GM12874 (cell line): ENCODE data around the gene EEF2.

ENCODE experiments used
- CTCF ChIP-seq: IDR thresholded peaks from 2 replicates; pipeline ENCODE4 v1.5.1; 2011; ENCODE audit warnings: low read depth, mild to moderate bottlenecking, control low read depth, low read length, moderate library complexity; ENCODE audit not compliant: insufficient read depth

Gene EEF2

GRCh38 chr19:3984908-3985642, at the start of gene EEF2:
Gene EEF2 (minus strand): TSS chr19:3985463. CDS start chr19:3985380, 83 bp downstream.
- no peak for TF ChIP-seq CTCF

DNA sequence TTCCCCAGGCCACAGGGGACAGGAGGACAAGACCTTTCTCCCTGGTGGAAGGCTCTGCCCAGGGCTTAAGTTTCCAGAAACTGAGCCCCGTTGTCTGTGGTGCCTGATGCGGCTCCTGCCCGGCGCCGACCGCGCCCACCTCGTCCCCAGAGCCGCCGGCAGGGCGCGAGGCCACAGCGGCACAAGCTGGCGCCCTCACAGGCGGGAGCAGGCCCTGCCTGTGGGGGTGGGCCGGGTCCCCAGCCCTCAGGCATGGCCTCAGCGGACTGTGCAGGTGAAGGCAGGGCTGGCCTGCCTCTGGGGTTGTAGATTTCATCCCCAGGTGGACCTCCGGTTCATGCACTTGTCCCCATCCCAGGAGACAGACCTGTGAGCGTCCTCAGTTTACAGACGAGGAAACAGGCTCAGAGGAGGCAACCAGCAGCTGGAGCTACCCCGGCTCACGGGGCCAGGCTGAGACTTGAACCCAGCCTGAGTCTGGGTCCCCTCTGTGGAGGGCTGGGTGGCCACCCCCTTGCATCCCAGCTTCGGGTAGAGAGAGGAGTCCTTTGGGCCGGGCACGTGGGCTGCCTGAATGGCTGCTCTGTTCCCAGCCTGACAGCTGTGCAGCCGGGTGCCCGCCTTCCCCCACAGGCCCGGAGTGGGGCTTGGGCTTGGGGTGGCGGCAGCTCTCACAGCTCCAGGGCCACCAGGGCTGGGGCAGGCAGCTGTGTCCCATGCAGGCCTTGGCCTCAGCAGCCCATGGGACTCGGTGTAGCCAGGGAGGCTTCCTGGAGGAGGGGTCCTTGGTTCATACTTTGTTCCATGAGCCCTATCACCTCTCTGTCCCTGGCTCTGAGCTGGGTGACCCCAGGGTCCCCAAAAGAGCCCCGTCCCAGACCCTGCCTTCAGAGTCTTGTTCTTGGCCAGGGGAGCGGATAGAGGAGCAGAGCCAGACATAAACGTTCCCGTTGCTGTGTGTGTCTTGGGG, 49.1 kb upstream of the EEF2 start:
- TF ChIP-seq CTCF = no peak

DNA sequence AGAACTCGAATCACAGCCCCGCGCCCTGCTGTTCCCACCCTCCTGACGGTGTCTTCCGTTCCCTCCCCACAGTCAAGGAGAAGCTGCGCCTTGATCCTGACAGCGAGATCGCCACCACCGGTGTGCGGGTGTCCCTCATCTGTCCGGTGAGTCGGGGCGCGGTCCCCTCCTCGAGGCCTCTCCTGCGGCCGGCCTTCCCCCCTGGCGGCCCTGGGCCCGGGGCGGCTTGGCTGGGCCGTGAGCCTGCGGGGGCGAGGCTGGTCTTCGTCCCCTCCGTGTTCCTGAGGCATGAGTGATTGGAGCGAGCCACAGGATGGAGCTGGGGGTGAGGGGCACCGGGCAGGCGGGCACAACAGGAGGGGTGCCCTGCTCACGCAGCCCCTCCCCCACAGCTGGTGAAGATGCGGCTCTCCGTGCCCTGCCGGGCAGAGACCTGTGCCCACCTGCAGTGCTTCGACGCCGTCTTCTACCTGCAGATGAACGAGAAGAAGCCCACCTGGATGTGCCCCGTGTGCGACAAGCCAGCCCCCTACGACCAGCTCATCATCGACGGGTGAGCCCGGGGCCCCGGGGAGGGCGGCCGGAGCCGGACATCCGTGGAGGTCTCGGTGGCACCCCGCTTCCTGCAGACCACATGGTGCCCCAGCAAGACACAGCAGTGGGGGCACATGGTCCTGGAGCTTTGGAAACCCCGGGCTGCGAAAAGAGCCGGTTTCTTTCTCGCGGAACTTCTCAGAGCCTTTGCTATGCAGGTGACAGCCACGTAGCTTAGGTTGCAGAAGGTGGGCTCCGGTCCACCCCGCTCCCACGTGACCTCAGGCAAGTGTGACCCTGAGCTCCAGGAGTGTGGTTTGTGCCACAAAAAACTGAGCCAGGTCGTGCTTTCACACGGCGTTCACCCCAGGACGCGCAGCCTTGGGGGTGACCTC, 48.0 kb upstream of the EEF2 start:
- no peak for TF ChIP-seq CTCF

GRCh38 chr19:4032436-4032835, 47.2 kb upstream of the EEF2 start:
- no peak for TF ChIP-seq CTCF

DNA sequence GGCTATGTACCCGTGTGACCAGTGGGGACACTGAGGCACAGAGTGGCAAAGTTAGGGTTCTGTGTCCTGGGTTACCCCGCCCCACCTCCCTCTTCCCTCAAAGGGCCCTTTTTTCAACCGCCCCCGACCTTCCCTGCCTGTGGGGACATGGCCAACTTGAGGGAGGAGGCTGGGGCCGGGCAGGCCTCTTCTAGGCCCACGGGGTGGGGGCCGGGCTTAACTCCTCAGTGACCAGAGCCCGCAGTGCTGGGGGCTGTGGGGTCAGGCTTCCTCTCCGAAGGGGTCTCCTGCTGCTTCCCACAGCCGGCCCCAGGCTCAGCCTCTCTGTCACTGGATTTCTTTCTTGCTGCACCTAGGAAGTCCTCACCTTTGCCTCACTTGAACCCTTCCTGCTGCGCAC, 46.2 kb upstream of the EEF2 start:
- TF ChIP-seq CTCF = no peak

DNA sequence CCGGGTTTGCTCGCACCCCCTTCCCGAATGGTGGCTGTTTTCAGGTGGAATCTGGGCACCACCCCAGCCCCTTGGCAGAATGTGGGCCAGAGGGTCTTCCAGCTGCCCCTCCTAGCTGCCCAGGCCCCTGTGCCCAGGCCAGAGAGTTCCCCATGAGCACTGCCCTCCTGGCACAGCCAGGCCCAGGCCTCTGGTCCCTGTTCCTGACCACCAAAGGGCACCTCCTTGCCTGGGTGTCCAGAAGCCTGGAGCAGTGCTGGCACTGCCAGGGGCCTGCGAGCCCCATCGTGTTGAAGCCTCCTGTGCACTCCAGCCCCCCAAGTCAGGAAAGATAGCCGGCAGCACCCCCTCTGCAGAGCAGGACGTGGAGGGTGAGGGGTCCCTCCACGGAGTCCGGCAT, 45.7 kb upstream of the EEF2 start:
- TF ChIP-seq CTCF = no peak
